Brain microvascular endothelial cell (primary cell): ENCODE results near the gene WDR90.
A peak's percentile ranks its signal among the peaks of the same experiment; 100 is the strongest.

ENCODE experiments used
- DNase-seq: peaks from one replicate; pipeline ENCODE4 v3.0.0-alpha.2; 2020
- H3K27ac ChIP-seq: fragments of 250-450 bp; sonication (Bioruptor Pico); 2 replicates; pipeline ENCODE4 v1.5.1; 2020; ENCODE audit warnings: mild to moderate bottlenecking, moderate library complexity
- H3K27me3 ChIP-seq: fragments of 250-450 bp; sonication (Bioruptor Pico); replicated peaks from 2 replicates; pipeline ENCODE4 v1.5.1; 2020; ENCODE audit warnings: mild to moderate bottlenecking
- H3K36me3 ChIP-seq: fragments of 250-450 bp; sonication (Bioruptor Pico); replicated peaks from 2 replicates; pipeline ENCODE4 v1.5.1; 2020; ENCODE audit warnings: mild to moderate bottlenecking
- H3K4me3 ChIP-seq: 2 replicates; pipeline ENCODE4 v1.5.1; 2011; ENCODE audit warnings: low read depth, mild to moderate bottlenecking, control low read depth, low read length, moderate library complexity
- in situ Hi-C: cut with HindIII; loops from 2 replicates; pipeline ENCODE4 v1.10.0; 2017; ENCODE audit warnings: low sequenced_read_pairs, low pct_ligation_motif_present
- TF ChIP-seq, protein P1 (sequence below): IDR thresholded peaks from 2 replicates; pipeline ENCODE4 v1.5.1; 2011; ENCODE audit warnings: low read depth, mild to moderate bottlenecking, moderate library complexity, low read length, control low read depth, inconsistent platforms; ENCODE audit errors: missing control alignments

WDR90 gene

DNA sequence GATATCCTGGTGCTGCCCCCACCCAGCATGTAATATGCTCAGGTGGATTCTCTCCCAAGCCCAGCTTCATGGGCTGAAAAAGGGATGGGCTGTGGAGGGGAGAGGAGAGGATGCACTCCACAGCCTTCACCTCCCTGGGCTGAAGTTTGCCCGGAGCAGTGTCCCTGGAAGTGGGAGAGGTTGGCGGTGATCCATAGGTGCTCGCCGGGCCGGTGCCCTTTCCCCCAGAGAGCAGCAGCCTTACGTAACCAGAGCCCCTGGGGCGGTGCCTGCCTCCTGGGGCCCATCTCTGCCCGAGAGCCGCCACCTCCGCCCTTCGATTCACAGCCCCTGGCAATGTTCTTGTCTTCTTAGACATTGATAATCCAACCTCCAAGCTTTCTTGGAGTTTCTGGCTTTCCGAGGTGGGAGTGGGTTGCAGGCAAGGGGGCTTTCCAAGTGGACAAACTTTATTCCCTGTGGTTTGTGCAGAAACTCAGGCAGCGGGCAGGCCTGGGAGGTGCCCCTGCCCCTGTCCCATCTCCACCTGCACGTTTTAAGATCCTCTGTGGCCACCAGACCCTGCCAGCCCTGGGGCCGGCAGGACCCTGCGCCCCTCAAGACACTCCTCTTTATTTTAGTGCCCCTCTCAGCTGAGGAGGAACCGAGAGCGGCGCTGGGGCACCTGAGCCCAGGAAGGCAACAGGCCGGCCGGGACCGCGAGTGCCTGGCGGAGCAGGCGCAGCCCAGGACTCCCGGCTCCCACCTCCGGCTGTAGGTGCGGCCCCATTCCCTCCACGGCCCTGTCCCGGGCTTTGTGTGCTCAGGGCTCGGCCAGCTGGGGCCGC lies 3.1 kb upstream of the WDR90 start:
- TF ChIP-seq, protein P1, sequence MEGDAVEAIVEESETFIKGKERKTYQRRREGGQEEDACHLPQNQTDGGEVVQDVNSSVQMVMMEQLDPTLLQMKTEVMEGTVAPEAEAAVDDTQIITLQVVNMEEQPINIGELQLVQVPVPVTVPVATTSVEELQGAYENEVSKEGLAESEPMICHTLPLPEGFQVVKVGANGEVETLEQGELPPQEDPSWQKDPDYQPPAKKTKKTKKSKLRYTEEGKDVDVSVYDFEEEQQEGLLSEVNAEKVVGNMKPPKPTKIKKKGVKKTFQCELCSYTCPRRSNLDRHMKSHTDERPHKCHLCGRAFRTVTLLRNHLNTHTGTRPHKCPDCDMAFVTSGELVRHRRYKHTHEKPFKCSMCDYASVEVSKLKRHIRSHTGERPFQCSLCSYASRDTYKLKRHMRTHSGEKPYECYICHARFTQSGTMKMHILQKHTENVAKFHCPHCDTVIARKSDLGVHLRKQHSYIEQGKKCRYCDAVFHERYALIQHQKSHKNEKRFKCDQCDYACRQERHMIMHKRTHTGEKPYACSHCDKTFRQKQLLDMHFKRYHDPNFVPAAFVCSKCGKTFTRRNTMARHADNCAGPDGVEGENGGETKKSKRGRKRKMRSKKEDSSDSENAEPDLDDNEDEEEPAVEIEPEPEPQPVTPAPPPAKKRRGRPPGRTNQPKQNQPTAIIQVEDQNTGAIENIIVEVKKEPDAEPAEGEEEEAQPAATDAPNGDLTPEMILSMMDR: no peak
- DNase-seq: no peak
- in situ Hi-C loops: no loop called here
- H3K27me3 ChIP-seq: no peaks in the 10 kb centered on the region
- no peak overlapping the region for H3K4me3 ChIP-seq
- no peaks in the 10 kb centered on the region for H3K36me3 ChIP-seq
- H3K27ac ChIP-seq: no peak overlapping the region

DNA sequence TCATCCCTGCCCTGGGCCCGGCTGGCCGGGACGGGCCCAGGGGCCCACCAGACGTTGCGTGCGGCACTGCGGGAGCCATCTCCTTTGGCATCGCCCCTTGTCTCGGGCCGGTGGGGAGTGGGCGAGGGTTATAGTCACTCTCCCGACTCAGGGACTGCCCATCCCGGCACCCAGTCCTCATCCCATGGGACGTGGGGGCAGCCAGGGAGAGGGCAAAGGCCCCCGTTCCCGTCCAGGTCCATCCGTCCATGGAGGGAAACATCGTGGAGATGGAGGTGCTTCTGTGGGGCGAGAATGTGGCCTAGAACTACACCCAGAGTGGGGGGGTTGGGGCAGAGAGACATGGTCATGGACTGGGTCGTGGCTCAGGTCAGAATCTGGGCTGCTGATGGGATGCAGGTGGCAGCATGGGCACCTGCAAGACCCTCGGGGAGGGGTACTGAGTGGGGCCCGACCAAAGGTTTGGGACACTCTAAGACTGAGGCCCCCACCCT lies 2.4 kb upstream of the WDR90 start:
- Histone ChIP-seq H3K4me3 (no peak overlapping the region), H3K27ac (no peak overlapping the region), H3K36me3 (no peaks in the 10 kb centered on the region), H3K27me3 (no peaks in the 10 kb centered on the region)
- no peak for DNase-seq
- in situ Hi-C loops: no loop called here
- TF ChIP-seq, protein P1: no peak

DNA sequence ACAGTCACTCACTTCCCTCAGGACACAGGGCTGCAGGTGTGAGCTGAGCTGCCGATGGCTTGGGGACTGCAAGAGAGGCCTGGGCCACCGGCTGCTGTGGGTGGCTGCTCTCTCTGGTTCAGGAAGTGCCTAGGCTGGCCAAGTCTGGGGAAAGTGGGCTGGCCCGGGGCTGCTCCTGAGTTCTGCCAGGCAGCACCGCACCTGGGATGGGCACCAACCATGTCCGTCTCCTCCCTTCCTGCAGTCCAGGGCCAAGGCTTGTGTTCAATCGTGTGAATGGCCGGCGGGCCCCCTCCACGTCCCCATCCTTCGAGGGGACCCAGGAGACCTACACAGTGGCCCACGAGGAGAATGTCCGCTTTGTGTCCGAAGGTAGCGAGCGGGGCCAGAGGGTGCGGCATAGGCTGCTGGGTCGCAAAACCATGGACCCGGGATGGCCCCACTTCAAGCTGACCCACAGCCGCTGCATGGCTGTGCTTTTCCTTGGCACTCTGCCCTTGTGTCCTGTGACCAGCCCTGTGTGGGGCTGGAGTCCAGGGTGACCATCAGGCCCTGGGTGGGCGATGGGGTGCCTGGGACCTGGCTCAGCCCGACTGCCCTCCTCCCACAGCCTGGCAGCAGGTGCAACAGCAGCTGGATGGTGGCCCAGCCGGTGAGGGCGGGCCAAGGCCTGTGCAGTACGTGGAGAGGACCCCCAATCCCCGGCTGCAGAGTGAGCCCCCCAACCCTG lies 1.8 kb upstream of the WDR90 start:
- H3K27ac ChIP-seq: no peak overlapping the region
- no peaks in the 10 kb centered on the region for H3K27me3 ChIP-seq
- TF ChIP-seq, protein P1: no peak
- no peak overlapping the region for H3K4me3 ChIP-seq
- H3K36me3 ChIP-seq: no peaks in the 10 kb centered on the region
- in situ Hi-C loops: no loop called here
- DNase-seq: no peak

- H3K27me3 ChIP-seq: no peaks in the 10 kb centered on the region
- DNase-seq: no peak
- in situ Hi-C loops: no loop called here
- H3K36me3 ChIP-seq: no peaks in the 10 kb centered on the region
- TF ChIP-seq, protein P1: peak; percentile 58
- H3K4me3 ChIP-seq: peak overlapping the region; percentile 60
- H3K27ac ChIP-seq: peak overlapping the region; percentile 50
Measured at GRCh38 chr16:648071-648780, 939 bp upstream of the WDR90 start.

DNA sequence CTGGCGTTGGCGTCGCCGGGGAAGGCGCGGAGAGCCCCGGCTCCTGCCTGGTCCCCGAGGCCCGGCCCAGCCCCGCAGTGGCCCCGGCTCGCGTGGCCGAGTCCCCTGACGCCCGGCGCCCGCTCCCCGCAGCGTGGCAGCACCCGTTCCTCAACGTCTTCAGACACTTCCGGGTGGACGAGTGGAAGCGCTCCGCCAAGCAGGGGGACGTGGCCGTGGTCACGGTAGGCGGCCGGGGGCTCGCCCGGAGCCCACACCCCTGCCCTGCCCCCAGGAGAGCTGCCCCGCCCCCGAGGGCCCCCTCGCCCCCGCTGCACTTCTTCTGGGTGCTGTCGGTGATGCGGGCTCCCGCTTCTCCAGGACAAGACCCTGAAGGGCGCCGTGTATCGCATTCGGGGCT lies 466 bp downstream of the WDR90 start:
- Histone ChIP-seq H3K4me3 (peak overlapping the region; percentile 60), H3K27me3 (no peaks in the 10 kb centered on the region), H3K27ac (peak overlapping the region; percentile 50), H3K36me3 (no peaks in the 10 kb centered on the region)
- DNase-seq: no peak
- TF ChIP-seq, protein P1: no peak
- in situ Hi-C loops: no loop called here
